Activated T-helper 1 cell treated with Interleukin-2 at 50 U/mL for 16 hours (primary cell): Measurements from ENCODE around the gene FNIP1.
"Not testable (repeated sequence)": the region's sequence is repeated elsewhere in the genome, so short reads cannot be mapped to it uniquely, and the experiment has no call there.

Source experiments
- DNase-seq: peaks from one replicate; pipeline ENCODE4 v3.0.0-alpha.2; 2020; ENCODE audit warnings: low read depth

FNIP1 gene

GRCh38 chr5:131684051-131684450, 112.8 kb downstream of the FNIP1 start:
- no peak for DNase-seq

- no peak for DNase-seq
Measured at GRCh38 chr5:131682826-131683225, 114.0 kb downstream of the FNIP1 start.

GRCh38 chr5:131682175-131682574, 114.6 kb downstream of the FNIP1 start:
- no peak for DNase-seq

GRCh38 chr5:131679911-131680310, 116.9 kb downstream of the FNIP1 start:
- no peak for DNase-seq

- not testable (repeated sequence) for DNase-seq
Measured at GRCh38 chr5:131678273-131678672, 118.5 kb downstream of the FNIP1 start.

- no peak for DNase-seq
Measured at GRCh38 chr5:131677115-131677514, 119.7 kb downstream of the FNIP1 start.

GRCh38 chr5:131672776-131673175, 124.0 kb downstream of the FNIP1 start:
- DNase-seq, result no peak

GRCh38 chr5:131671994-131672655, 124.7 kb downstream of the FNIP1 start:
- no peak for DNase-seq

GRCh38 chr5:131671409-131671808, 125.4 kb downstream of the FNIP1 start:
- DNase-seq, result no peak

- DNase-seq, result no peak
Measured at GRCh38 chr5:131664929-131665328, 131.9 kb downstream of the FNIP1 start.

GRCh38 chr5:131661933-131662332, 134.9 kb downstream of the FNIP1 start:
- DNase-seq, result no peak

- no peak for DNase-seq
Measured at GRCh38 chr5:131659841-131660240, 137.0 kb downstream of the FNIP1 start.

GRCh38 chr5:131659290-131659689, 137.5 kb downstream of the FNIP1 start:
- no peak for DNase-seq

GRCh38 chr5:131654776-131655175, 142.0 kb downstream of the FNIP1 start:
- DNase-seq, result no peak

- no peak for DNase-seq
Measured at GRCh38 chr5:131654309-131654708, 142.5 kb downstream of the FNIP1 start.

GRCh38 chr5:131649161-131649560, 147.7 kb downstream of the FNIP1 start:
- DNase-seq, result no peak

- DNase-seq, result no peak
Measured at GRCh38 chr5:131647048-131647769, 149.6 kb downstream of the FNIP1 start.

GRCh38 chr5:131644822-131645221, 152.0 kb downstream of the FNIP1 start:
- no peak for DNase-seq

GRCh38 chr5:131644370-131644769, 152.4 kb downstream of the FNIP1 start:
- DNase-seq, result no peak

GRCh38 chr5:131641494-131641893, 155.3 kb downstream of the FNIP1 start:
- DNase-seq, result no peak

- no peak for DNase-seq
Measured at GRCh38 chr5:131640043-131640856, 156.6 kb downstream of the FNIP1 start.

- no peak for DNase-seq
Measured at GRCh38 chr5:131639148-131639547, 157.7 kb downstream of the FNIP1 start.

- DNase-seq, result no peak
Measured at GRCh38 chr5:131637694-131638093, 159.1 kb downstream of the FNIP1 start.
